ENCODE results near the gene ATF6.

The ATF6 gene

GRCh38 chr1:161981735-161982506, 215.8 kb downstream of the ATF6 start:
- Mint-ChIP-seq H3K27ac (peak overlapping the region in 1 of 3 experiments; percentile 51), H3K27me3 (ENCODE audit: low read depth) (no peaks in the 10 kb centered on the region), H3K9me3 (peaks cover 5% of the 10 kb centered on the region), H3K36me3 (ENCODE audit: low read depth) (peaks cover 31% of the 10 kb centered on the region), H3K4me3 (no peak overlapping the region), H3K4me1 (peaks cover 26% of the 10 kb centered on the region)
- TF ChIP-seq, protein P1, sequence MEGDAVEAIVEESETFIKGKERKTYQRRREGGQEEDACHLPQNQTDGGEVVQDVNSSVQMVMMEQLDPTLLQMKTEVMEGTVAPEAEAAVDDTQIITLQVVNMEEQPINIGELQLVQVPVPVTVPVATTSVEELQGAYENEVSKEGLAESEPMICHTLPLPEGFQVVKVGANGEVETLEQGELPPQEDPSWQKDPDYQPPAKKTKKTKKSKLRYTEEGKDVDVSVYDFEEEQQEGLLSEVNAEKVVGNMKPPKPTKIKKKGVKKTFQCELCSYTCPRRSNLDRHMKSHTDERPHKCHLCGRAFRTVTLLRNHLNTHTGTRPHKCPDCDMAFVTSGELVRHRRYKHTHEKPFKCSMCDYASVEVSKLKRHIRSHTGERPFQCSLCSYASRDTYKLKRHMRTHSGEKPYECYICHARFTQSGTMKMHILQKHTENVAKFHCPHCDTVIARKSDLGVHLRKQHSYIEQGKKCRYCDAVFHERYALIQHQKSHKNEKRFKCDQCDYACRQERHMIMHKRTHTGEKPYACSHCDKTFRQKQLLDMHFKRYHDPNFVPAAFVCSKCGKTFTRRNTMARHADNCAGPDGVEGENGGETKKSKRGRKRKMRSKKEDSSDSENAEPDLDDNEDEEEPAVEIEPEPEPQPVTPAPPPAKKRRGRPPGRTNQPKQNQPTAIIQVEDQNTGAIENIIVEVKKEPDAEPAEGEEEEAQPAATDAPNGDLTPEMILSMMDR (IDR thresholded peaks at IDR 0.05; ENCODE audit: unreplicated experiment in 3 of 3), result no peak

DNA sequence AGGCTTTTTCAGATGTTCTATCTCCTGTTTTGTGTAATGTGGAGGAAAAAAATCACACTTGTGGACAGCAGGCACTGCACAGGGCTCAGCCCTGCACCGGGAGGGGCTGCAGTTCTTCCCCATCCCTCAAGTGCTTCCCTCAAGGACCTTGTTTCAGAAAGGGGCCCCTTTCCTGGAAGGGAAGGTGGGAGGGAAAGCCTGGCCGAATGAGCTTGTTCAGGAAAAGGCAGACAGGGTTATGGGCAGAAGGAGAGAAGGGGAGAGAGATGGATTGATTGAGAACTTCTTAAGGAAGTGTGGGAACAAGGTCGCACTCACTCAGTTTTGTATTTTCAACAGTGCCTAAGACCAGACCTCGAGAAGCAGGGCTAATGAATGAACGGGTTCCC, 216.4 kb downstream of the ATF6 start:
- H3K36me3 Mint-ChIP-seq (ENCODE audit: low read depth), result peaks cover 37% of the 10 kb centered on the region
- peaks cover 9% of the 10 kb centered on the region for H3K9me3 Mint-ChIP-seq
- H3K4me3 Mint-ChIP-seq, result no peak overlapping the region
- no peaks in the 10 kb centered on the region for H3K27me3 Mint-ChIP-seq (ENCODE audit: low read depth)
- peak overlapping the region; percentile 48 to 69 (median 51) for H3K27ac Mint-ChIP-seq
- peaks cover 26% of the 10 kb centered on the region for H3K4me1 Mint-ChIP-seq
- TF ChIP-seq, protein P1 (IDR thresholded peaks at IDR 0.05; ENCODE audit: unreplicated experiment in 3 of 3), result no peak

GRCh38 chr1:161982917-161983316, 216.8 kb downstream of the ATF6 start:
- Mint-ChIP-seq H3K4me1 (peaks cover 26% of the 10 kb centered on the region), H3K4me3 (no peak overlapping the region), H3K36me3 (ENCODE audit: low read depth) (peaks cover 37% of the 10 kb centered on the region), H3K9me3 (peaks cover 5% of the 10 kb centered on the region), H3K27me3 (ENCODE audit: low read depth) (no peaks in the 10 kb centered on the region), H3K27ac (peak overlapping the region; percentile 48 to 69 (median 51))
- TF ChIP-seq, protein P1 (IDR thresholded peaks at IDR 0.05; ENCODE audit: unreplicated experiment in 3 of 3), result no peak

DNA sequence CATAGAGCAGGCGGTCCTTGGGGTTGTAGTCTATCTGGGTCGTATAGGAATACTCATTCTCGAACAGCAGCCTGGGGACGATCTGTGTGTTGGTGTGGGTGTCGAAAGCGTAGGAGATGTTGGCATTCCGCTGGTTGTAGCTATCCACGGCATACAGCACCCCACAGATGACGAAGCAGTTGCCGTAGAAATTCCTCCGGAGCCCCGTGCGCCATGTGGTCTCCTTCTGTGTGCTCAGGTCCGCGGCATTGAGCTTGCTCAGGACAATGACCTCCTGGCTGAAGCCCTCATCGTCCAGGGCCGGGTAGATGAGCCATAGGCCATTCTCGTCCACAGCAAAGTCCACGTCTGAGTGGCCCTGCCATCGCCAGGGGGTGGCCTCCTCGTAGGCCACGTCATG, 217.6 kb downstream of the ATF6 start:
- Mint-ChIP-seq H3K9me3 (peaks cover 10% of the 10 kb centered on the region), H3K36me3 (ENCODE audit: low read depth) (peaks cover 45% of the 10 kb centered on the region), H3K4me1 (peaks cover 30% of the 10 kb centered on the region), H3K27ac (no peak overlapping the region), H3K4me3 (no peak overlapping the region), H3K27me3 (ENCODE audit: low read depth) (no peaks in the 10 kb centered on the region)
- TF ChIP-seq, protein P1 (IDR thresholded peaks at IDR 0.05; ENCODE audit: unreplicated experiment in 3 of 3), result no peak

GRCh38 chr1:161985301-161985822, 219.2 kb downstream of the ATF6 start:
- H3K9me3 Mint-ChIP-seq, result peaks cover 18% of the 10 kb centered on the region
- TF ChIP-seq, protein P1 (IDR thresholded peaks at IDR 0.05; ENCODE audit: unreplicated experiment in 3 of 3), result no peak
- peaks cover 58% of the 10 kb centered on the region for H3K36me3 Mint-ChIP-seq (ENCODE audit: low read depth)
- no peak overlapping the region for H3K4me3 Mint-ChIP-seq
- H3K27ac Mint-ChIP-seq, result peak overlapping the region in 1 of 3 experiments; percentile 3
- no peaks in the 10 kb centered on the region for H3K27me3 Mint-ChIP-seq (ENCODE audit: low read depth)
- peaks cover 35% of the 10 kb centered on the region for H3K4me1 Mint-ChIP-seq

GRCh38 chr1:161986328-161986727, 220.2 kb downstream of the ATF6 start:
- Mint-ChIP-seq H3K4me3 (no peak overlapping the region), H3K36me3 (ENCODE audit: low read depth) (peaks cover 66% of the 10 kb centered on the region), H3K27me3 (ENCODE audit: low read depth) (no peaks in the 10 kb centered on the region), H3K4me1 (peaks cover 31% of the 10 kb centered on the region), H3K27ac (no peak overlapping the region), H3K9me3 (peaks cover 25% of the 10 kb centered on the region)
- TF ChIP-seq, protein P1 (IDR thresholded peaks at IDR 0.05; ENCODE audit: unreplicated experiment in 3 of 3), result no peak

Measured in nephron (organoid).